Measurements from ENCODE around the gene GRIK3.

The GRIK3 gene

DNA sequence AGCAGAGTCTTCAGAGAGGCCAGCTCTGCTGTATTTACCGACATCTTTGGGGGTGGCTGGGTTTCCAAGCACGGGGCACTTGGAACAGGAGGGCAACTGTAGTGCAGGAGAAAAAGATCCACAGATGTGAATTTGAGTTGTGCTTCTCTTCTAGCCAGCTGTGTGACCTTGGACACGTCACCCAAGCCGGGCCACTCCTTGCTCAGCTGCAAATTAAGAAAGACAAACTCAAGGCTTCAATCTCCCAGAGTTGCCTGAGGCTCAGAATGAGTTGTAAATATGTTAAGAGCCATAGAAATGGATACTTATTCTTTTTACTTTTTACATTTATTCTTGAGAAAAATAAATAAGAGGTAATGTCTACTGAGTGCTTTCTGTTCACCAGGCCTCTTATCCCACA lies 24.3 kb downstream of the GRIK3 start:
- FAIRE-seq = no peak

DNA sequence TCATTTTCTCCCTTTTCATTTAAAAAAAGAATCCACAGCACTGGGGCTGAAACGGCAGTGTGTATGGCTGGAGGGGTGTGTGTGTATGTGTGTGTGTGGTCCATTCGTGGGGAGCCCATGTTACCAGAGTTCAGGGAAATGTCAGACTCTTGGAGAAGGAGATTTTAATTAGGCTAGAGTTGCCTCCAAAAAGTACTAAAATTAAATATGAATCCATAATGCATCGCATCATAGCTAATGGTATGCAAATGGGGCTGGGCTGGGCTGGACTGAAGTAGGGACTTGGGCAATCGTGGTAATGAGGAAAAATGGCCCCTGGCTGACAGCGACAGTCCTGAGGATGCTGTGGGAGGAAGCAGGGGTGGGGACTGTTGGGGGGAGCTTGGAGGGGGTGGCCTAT lies 24.8 kb downstream of the GRIK3 start:
- FAIRE-seq = no peak

DNA sequence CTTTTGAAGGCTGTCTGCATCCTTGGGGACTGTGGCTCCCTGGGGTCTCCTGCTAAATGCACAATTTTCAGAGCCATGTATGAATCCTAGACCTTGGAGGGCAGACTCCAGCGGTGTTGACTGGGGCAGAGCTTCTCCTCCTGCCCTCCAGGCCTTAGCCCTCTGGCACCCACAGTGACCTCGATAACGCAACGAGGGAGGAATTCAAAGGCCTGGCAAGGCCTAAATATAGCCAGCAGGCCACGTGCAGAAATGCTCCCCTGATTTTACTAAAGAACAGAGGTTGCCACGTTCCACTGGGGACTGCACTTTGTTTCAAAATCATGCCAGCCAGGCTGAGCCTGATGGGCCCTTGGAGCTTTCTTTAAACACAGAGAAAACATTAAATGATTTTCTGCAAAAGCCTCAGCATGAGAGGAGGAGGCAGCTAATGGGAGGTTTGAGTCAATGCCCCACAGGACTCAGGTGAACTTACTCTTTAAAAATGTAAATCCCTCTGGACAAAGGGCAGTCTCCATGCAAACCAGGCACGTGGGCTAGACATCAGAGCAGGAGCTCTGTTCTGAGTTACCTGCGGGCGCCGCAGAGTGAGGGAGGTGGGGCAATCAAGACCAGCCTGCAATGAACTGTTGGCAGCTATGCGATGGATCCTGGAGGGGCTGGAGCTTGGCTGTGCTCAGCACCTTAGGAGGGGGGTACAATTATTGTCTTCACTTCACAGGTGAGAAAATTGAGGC lies 28.0 kb downstream of the GRIK3 start:
- FAIRE-seq = no peak

DNA sequence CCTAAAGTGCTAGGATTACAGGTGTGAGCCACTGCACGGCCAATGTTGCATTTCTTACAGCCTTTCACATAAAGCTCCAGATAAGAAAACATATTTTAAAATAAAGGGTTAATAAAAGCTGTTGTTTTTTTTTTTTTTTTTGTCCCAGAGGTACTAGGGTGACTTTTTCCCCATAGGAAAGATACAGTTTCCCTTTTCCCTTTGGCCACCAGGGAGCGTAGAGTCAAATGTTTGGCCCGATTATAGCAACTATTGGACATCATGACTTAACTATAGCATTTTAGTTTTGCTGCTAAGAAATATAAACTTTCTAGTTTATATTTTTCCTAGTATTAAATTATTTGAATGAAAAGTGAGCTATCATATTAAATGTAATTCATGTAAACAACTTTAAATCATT lies 31.4 kb downstream of the GRIK3 start:
- FAIRE-seq = peak; percentile 68

DNA sequence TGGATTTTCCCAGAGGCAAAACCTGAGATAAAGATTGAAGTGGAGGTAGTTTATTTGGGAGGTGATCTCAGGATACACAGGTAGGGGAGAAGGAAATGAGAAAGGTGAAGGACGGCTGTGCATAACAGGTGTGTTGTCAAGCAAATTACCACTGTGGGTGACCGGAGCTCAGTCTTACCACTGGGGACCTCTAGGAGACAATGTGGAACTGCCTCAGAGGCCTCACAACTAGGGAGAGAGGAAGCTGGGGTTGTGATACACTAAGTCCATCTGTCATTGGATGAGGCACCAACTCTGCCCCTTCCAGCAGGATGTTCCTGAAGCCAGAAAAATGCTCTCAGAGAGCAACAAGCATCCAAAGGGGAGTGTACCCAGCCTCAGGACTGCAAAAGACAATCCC lies 32.6 kb downstream of the GRIK3 start:
- FAIRE-seq = no peak

DNA sequence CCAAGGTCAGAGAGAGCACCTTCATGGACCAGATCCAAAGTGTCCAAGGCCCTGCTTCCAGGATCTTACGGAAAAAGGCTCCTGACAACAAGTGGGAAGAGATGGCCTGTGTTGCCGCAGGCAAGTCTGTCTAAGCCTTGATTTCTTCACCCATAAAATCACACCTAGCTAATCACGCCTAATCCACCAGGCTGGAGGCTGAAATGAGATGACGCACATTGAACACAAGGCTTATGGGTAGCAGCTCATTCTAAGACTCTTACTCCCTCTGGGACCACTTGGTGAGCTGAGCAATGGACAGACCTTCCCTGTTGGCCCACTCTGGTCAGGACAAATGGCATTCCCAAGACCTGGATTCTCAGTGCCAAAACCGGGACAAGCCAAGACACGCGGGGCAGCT lies 38.2 kb downstream of the GRIK3 start:
- no peak for FAIRE-seq

DNA sequence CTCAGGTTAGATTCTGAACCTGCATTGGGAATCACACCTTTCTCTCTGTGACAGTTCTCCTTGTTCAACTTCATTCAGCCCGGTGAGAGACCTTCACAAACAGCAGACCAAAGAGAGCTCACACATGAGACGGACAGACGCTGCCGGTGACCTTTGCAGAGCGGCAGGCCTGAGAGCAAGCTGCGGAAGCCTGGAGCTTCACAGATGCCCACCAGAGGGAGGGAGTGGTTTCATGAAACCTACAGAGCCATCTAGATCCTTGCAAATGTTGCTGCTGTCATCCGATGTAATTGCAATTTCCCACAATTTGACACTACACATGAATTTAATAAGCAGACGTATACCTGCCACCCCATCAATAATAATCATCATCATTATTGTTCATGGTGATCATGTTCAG lies 39.4 kb downstream of the GRIK3 start:
- FAIRE-seq = no peak

DNA sequence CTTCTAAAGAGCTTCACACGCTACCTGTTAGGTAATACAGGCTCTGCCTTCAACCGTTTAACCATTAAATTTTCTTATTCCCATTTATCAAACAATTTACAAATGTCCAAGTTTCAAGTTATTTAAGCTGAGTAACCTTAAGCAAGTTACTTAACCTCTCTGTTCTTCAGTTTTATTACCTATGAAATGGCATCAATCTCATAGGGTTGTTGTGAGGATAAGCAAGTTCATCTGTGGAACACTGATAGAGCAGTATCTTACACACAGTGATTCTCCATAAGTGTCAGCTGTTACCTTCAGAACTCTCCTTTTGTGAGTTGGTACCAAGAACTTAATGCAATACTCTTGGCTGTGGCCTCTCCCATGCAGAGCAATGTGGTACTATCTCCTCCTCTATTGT lies 40.0 kb downstream of the GRIK3 start:
- no peak for FAIRE-seq

DNA sequence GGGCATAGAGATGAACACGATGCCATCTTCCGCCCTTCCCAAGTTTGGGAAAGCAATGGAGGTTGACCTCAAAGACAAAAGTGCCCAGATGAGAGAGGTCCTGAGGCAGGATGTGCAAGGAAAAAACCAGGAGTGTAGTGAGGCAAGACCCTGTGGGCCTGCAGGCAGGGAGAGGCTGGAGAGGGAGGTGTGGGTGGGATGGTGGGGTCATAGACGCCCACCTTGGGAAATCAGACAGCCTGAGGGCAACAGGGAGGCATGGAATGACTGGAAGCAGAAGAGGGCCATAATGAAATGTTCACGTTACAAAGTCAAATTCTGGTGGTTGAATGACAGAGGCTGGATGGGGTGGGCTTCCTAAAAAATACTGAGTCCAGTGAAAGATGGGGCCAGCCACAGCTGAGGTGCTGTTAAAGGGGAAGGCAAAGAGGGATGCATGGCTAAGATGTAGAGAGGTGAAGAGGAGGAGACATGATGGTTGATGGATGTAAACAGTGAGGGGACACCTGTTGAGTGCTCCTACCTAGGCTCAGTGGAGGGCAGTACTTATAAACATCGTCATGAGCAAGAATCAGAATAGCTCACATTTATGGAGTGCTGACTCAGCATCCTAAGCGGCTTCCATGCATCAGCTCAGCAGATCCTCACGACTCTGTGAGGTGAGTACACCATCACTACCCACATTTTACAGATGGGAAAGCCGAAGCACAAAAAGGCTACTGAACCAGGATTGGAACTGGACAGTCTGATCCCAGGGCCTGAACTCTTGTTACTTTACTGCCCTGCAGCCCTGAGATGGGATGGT lies 42.0 kb downstream of the GRIK3 start:
- no peak for FAIRE-seq

DNA sequence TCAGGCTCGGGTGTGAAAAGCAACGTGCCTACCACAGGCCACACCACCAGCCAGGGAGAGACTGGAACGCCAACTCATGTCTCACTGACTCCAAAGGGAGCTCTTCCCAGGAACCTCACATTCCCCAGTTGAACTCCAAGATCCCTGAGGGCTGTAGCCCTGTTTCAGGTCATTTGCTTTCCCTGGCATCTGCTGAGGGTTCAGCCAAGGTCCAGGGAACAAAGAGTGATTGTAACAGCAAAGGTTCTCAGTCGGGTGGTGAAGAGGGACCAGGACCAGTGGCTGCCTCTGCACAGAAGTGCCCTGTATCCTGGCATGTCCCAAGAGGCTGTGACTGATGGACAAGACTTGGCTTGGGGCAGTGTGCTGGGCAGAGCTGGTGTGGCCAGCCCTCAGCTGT lies 42.8 kb downstream of the GRIK3 start:
- FAIRE-seq = no peak

DNA sequence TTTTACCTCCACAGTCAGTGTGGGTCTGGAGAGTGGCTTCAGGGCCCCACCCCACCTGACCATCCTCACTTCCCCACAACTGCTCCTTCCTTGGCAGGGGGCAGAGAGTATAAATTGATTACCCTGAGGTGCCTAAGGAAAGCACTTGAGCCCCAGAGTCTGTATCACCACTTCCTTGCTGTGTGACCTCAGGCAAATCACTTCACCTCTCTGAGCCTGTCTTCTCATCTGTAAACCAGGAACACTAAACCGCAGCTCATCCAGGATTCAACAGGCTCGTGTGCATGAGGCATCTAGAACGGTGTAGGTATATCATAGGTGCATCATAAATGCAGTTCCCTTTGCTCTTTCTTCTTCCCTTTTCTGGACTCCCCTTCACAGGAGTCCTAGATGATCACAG lies 43.4 kb downstream of the GRIK3 start:
- no peak for FAIRE-seq

DNA sequence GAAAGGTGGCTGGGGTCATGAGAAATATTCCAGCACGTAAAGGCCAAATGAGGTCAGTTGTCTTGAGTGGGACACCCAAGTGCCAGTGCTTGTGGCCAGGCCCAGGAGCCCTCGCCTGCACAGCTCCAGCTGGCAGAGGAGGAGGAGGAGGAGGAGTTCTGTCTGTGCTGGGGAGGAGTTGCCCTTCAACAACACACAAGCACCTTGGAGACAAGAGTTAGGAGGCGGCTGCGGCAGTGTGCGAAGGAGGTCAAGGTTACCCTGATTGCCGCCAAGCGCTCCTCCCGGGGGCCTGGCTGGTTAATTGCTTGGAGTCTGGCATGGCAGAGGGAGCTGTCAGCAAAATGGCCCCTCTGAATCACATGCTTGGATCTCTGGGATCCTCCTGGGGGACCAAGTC lies 45.1 kb downstream of the GRIK3 start:
- no peak for FAIRE-seq

DNA sequence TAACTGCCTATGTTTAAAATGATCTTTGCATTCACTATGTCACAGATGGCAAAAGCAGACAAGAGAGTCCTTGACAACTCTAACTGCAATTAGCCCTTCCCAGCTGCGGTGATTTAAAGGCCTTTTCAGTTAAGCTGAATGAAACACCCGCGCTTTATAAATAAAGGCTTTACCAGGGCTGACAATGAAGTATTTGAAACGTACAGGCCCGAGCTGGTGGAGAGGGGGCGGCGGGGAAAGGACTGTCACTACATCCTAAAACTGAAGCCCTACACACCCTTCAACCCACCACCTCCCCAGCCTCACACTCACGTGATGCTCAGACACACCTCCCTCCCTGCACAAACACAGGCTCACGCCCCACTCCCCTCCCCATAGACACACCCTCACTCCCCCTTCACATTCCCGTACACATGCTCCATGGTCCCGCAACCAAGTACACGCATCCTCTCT lies 45.5 kb downstream of the GRIK3 start:
- no peak for FAIRE-seq

DNA sequence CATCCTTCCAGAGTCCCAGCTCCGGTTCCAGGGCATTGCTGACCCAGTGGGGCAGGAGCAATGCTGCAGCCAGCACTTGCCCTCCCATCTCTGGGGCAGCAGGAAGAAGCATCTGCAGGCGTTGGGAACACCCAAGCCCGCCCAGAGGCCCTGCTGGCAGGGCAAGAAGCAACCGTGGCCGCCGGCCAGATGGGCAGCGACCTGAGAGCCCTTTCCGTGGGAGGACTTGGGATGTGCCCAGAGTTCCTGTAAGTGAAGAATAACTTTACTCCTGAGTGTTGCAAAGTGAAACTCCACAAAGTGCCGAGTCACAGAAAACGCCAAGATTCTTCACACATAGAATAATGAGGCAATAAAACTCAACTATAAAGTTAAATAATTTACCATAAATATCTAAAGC lies 46.0 kb downstream of the GRIK3 start:
- no peak for FAIRE-seq

DNA sequence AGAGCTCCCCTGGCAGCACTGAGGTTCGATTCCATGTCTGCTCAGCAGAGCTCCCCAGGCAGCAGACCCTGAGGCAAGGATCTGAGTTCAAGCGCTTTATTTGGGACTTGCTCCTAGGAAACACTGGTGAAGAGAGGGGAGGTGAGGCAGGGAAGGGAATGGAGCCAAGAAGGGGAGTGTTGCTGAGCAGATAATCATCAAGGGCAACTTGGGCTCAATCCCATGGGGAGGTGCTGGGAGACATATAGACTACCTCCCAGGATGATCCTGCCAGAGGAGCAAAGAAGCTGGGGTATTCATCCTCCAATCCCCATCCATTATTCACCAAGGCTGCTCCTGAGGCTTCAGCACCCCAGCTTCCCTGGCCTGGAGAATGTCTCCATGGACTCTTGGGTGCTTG lies 47.0 kb downstream of the GRIK3 start:
- no peak for FAIRE-seq

DNA sequence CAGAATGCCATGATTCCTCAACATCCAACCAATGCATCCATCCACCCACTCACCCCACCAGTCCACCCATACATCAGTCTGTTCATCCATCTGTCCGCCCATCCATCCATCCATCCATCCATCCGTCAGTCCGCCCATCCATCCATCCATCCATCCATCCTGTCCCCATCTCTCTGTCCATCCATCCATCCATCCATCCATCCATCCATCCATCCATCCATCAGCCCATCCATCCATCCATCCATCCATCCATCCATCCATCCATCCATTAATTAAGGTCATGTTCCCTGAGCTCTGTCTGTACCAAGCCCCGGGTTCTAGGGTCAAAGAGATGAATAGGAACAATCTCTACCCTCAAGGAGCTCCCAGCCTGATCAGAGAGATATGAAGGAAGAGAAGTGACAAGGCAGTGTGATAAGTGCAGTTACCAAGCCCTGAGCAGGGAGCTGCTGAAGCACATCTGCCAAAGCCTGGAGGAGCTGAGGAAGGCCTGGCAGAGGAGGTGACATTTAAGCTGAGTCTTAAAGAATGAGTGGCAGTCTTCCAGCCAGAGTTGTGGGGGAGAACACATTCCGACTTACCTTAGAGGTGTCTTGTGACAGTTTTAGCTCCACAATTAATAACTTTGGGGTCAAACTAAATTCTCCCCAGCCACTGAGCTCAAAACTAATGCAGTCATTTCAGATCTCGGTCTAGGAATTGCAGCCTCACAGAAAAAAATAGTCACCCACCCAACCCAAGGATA lies 47.9 kb downstream of the GRIK3 start:
- FAIRE-seq = no peak

DNA sequence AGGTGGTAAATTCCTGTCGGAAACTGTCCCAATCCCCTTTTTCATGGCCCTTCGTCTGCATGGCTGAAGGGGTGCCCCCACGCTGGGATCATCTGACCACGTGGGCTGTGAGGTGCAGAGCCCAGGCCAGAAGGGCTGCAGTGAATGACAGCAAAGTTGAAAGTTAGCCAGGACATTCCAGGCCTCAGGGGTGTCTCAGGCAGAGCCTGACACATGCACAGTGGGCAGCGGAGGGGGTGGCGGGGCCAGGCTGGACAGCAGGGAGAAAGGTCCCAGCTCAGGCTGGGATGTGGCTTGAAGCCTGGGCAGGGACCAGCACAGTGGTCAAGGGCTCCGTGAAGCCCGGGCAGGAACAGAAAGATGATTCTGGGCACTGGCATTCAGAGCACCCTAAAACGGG lies 49.6 kb downstream of the GRIK3 start:
- no peak for FAIRE-seq

DNA sequence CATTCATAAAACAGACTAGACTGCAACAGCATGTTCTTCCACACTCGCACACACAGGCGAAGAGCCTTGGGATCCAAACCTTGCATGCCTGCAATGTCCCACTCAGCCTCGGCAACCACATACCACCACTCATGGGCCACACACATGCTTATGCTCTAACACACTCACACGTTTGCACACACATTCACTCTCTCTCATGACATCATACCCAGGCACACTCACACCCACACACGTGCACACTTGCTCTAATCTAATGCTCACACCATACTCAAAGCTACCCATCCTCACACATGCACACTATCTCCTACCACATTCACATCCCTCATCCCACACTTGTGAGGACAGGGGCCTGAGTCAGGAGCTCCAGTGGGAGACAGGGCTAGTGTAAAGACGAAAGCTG lies 50.3 kb downstream of the GRIK3 start:
- no peak for FAIRE-seq

DNA sequence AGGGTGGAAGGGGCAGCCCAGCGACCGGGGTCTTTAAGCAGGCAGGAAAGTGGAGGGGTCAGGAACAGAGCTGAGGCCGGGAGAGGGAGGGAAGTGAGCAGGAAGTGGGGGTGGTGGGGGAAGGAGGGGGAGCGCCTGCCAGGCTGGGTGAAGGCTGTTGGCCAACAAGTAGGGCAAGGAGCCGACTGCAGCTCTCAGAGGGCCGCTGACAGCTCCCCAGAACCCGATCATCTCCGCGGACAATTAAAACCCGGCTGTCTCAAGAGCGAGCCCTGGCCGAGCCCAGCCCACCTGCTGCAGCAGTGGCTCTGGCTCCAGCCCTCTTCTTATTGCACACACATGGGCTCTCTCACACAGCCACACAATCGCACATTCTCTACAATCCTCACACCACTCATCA lies 51.6 kb downstream of the GRIK3 start:
- no peak for FAIRE-seq

DNA sequence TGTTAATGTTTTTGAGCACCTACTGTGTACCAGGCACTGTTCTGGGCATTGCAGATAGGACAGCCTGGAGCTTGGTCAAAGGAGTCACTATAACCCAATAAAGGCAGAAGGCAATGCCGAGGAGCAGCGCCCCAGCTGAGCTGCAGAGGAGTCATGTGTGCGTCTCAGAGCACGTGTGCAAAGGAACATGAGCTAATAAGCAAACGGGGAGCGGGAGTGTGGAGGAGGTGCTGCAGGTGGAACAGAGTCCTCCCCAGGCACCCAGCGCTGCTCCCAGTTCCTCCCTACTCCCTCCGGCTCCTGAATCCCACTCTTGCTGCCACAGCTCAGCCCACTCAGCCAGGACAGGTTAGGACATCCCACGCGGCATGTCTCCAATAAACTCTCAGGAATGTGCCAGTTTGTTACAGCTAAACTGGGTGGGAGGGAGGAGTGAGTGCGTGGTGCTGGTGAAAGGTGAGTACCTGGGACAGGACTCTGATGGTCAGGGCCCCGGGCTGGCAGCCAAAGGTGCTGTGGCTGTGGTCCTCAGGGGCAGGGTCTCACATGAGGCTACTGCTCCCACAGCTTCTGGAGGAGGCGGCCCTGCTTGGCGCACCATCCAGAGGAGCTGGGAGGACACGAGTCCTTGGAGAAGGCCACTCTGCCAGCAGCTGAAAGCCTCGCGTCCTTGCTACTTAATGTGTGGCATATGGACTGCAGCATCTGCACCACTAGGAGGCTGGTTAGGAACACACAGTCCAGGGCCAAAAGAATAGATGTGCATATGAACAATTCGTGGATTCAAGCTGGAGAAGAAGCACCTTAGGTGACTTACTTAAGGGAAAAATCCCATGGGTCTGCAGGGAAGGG lies 52.3 kb downstream of the GRIK3 start:
- no peak for FAIRE-seq

DNA sequence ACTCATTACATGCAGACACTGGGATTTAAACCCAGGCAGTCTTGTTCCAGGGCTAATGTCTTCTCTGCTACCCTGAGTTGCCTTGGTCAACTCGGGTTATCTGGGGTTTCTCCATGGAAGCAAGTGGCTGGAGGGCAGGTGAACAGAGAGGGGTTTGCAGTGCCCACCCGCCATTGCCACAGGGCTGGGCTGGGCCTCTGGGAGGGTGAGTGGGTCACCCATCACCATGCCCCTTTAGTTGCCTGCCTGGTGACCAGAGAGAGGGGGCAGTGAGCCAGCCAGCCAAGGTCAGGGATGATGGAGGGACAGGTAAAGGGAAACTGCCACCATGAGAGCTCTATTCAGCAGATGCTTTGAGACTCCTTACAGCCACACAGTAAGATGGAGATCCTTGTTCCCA lies 53.2 kb downstream of the GRIK3 start:
- FAIRE-seq = no peak

DNA sequence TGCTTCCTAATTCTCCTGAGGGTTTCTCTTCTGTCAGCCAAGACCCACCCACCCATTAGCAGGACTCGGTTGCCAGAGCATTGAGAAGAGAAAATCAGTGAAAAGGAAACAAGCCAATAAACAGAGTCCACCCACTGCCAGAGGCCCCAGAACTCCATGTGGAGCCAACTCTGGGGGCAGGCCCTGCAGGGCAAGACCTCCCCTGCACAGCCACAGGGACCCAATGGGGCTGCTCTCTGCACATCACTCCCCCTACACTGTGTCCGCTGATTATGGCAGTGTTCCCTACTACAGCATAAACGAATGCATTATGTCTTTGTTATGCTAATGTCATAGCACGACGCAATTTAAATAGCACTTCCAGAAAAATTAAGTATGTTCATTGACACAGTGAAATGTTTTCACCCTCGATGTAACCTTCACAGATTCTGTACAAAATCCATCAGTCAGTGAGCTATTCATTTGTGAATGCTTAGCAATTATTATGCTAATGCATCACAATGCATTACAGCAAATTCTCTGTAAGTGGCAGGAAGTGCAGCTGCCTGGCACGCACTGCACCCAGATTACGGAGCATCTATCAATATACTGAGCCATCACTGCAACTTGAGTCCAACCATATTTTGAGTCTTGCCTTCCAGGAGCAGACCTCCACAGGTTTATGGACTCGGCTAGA lies 56.4 kb downstream of the GRIK3 start:
- FAIRE-seq = no peak

Measured in islet of Langerhans (tissue), 1 donor.